H1 (cell line): ENCODE data around the gene ZNF568.

Experiments
- BACH1 ChIP-seq: IDR thresholded peaks from 2 replicates; pipeline ENCODE4 v1.6.1; 2012; ENCODE audit warnings: low read length, improper control_type of control experiment
- CBX8 ChIP-seq: fragments of 300-800, 300-1000 bp; sonication (generic); IDR thresholded peaks from 2 replicates; pipeline ENCODE4 v1.7.1; 2016; ENCODE audit warnings: low read depth, low read length, borderline replicate concordance
- CEBPB ChIP-seq: IDR thresholded peaks from 2 replicates; pipeline ENCODE4 v1.6.1; 2012; ENCODE audit warnings: low read depth, low read length
- CHD1 ChIP-seq: IDR thresholded peaks from 2 replicates; pipeline ENCODE4 v1.6.1; 2012; ENCODE audit warnings: low read depth, low read length, improper control_type of control experiment
- CTCF ChIP-seq, 3 experiments: IDR thresholded peaks; 1 replicate in 2 of 3; 2 replicates in 1 of 3; pipeline versions ENCODE4 v1.5.1 to v1.6.1; 2011; ENCODE audit warnings: low read length in 3 of 3, mild to moderate bottlenecking in 3 of 3, inconsistent platforms in 2 of 3, low read depth in 1 of 3, moderate library complexity in 1 of 3; ENCODE audit not compliant: insufficient read depth in 1 of 3; ENCODE audit errors: control extremely low read depth in 1 of 3
- EZH2 ChIP-seq: fragments of 200-600 bp; sonication (generic); IDR thresholded peaks from 2 replicates; pipeline ENCODE4 v1.7.1; 2012; ENCODE audit warnings: low read depth, mild to moderate bottlenecking, moderate library complexity, low read length, inconsistent platforms; ENCODE audit not compliant: severe bottlenecking
- HDAC2 ChIP-seq, 2 experiments: fragments of 300-600 bp in 1 of 2; sonication (generic) in 1 of 2; IDR thresholded peaks; 2 replicates each; pipeline ENCODE4 v1.6.1; 2011 to 2012; ENCODE audit warnings: low read depth in 2 of 2, low read length in 2 of 2, mild to moderate bottlenecking in 2 of 2, moderate library complexity in 2 of 2, borderline replicate concordance in 1 of 2, inconsistent platforms in 1 of 2
- JUND ChIP-seq: IDR thresholded peaks from 2 replicates; pipeline ENCODE4 v1.6.1; 2011; ENCODE audit warnings: mild to moderate bottlenecking, improper control_type of control experiment, low read length
- MAFK ChIP-seq: IDR thresholded peaks from 2 replicates; pipeline ENCODE4 v1.6.1; 2012; ENCODE audit warnings: low read depth, mild to moderate bottlenecking, improper control_type of control experiment, low read length
- MAX ChIP-seq: IDR thresholded peaks from 2 replicates; pipeline ENCODE4 v1.6.1; 2012; ENCODE audit warnings: inconsistent platforms
- POLR2AphosphoS5 ChIP-seq: IDR thresholded peaks from 2 replicates; pipeline ENCODE4 v1.6.1; 2011; ENCODE audit warnings: low read depth, low read length
- SIN3A ChIP-seq, 2 experiments: IDR thresholded peaks in 1 of 2; conservative IDR thresholded peaks in 1 of 2; 2 replicates each; pipeline ENCODE4 v1.6.1; 2011 to 2012; ENCODE audit warnings: low read length in 2 of 2, improper control_type of control experiment in 1 of 2, low read depth in 1 of 2, mild to moderate bottlenecking in 1 of 2
- ZNF274 ChIP-seq: IDR thresholded peaks from 2 replicates; pipeline ENCODE4 v1.7.0; 2012; ENCODE audit warnings: low read length, borderline replicate concordance; ENCODE audit errors: extremely low read depth

GRCh38 chr19:37012093-37012745, 96.1 kb downstream of the ZNF568 start:
- TF ChIP-seq CHD1 (no peak), CTCF (IDR thresholded peaks at IDR 0.05; ENCODE audit: control extremely low read depth in 1 of 3, insufficient read depth in 1 of 3, low read depth in 1 of 3, low read length in 3 of 3) (no peak), EZH2 (no peak), BACH1 (no peak), JUND (no peak), ZNF274 (no peak), HDAC2 (IDR thresholded peaks at IDR 0.05; ENCODE audit: borderline replicate concordance in 1 of 2, low read depth in 2 of 2, low read length in 2 of 2) (no peak), SIN3A (conservative IDR thresholded peaks at IDR 0.05 in 1 of 2, IDR thresholded peaks at IDR 0.05 in 1 of 2; ENCODE audit: low read depth in 1 of 2, low read length in 2 of 2) (no peak), MAX (no peak), CEBPB (no peak), POLR2AphosphoS5 (no peak), CBX8 (no peak), MAFK (no peak)
